ENCODE results near the gene CLDN4.
"Not testable (repeated sequence)": the region's sequence is repeated elsewhere in the genome, so short reads cannot be mapped to it uniquely, and the experiment has no call there.

DNA sequence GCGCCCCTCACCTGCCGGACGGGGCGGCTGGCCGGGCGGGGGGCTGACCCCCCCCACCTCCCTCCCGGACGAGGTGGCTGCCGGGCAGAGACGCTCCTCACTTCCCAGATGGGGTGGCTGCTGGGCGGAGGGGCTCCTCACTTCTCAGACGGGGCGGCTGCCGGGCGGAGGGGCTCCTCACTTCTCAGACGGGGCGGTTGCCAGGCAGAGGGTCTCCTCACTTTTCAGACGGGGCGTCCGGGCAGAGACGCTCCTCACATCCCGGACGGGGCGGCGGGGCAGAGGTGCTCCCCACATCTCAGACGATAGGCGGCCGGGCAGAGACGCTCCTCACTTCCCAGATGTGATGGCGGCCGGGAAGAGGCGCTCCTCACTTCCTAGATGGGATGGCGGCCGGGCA is 33.6 kb upstream of the CLDN4 start:
- TF ChIP-seq, protein P1, sequence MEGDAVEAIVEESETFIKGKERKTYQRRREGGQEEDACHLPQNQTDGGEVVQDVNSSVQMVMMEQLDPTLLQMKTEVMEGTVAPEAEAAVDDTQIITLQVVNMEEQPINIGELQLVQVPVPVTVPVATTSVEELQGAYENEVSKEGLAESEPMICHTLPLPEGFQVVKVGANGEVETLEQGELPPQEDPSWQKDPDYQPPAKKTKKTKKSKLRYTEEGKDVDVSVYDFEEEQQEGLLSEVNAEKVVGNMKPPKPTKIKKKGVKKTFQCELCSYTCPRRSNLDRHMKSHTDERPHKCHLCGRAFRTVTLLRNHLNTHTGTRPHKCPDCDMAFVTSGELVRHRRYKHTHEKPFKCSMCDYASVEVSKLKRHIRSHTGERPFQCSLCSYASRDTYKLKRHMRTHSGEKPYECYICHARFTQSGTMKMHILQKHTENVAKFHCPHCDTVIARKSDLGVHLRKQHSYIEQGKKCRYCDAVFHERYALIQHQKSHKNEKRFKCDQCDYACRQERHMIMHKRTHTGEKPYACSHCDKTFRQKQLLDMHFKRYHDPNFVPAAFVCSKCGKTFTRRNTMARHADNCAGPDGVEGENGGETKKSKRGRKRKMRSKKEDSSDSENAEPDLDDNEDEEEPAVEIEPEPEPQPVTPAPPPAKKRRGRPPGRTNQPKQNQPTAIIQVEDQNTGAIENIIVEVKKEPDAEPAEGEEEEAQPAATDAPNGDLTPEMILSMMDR (conservative IDR thresholded peaks at IDR 0.05; ENCODE audit: low read depth in 2 of 2), result not testable (repeated sequence)
- TF ChIP-seq, protein P2, sequence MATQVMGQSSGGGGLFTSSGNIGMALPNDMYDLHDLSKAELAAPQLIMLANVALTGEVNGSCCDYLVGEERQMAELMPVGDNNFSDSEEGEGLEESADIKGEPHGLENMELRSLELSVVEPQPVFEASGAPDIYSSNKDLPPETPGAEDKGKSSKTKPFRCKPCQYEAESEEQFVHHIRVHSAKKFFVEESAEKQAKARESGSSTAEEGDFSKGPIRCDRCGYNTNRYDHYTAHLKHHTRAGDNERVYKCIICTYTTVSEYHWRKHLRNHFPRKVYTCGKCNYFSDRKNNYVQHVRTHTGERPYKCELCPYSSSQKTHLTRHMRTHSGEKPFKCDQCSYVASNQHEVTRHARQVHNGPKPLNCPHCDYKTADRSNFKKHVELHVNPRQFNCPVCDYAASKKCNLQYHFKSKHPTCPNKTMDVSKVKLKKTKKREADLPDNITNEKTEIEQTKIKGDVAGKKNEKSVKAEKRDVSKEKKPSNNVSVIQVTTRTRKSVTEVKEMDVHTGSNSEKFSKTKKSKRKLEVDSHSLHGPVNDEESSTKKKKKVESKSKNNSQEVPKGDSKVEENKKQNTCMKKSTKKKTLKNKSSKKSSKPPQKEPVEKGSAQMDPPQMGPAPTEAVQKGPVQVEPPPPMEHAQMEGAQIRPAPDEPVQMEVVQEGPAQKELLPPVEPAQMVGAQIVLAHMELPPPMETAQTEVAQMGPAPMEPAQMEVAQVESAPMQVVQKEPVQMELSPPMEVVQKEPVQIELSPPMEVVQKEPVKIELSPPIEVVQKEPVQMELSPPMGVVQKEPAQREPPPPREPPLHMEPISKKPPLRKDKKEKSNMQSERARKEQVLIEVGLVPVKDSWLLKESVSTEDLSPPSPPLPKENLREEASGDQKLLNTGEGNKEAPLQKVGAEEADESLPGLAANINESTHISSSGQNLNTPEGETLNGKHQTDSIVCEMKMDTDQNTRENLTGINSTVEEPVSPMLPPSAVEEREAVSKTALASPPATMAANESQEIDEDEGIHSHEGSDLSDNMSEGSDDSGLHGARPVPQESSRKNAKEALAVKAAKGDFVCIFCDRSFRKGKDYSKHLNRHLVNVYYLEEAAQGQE (IDR thresholded peaks at IDR 0.05; ENCODE audit: unreplicated experiment), result not testable (repeated sequence)
- not testable (repeated sequence) for TF ChIP-seq POLR2AphosphoS5 (IDR thresholded peaks at IDR 0.05; ENCODE audit: low read depth); NANOG (IDR thresholded peaks at IDR 0.05; ENCODE audit: borderline replicate concordance)
